Peyer's patch (tissue), 4 donors: ENCODE results near the gene ARX. TPM values are rescaled to one million over a fixed set of nuclear protein-coding genes. Genes with fewer than 3 reads are reported as not detected.
A peak's percentile ranks its signal among the peaks of the same experiment; 100 is the strongest.

Source experiments
- DNase-seq, 3 donors: peaks; one replicate each; pipeline ENCODE4 v3.0.0-alpha.2; 2017 to 2019
- H3K27ac ChIP-seq, 4 donors: fragments of 200-600 bp; sonication (generic); one replicate each; pipeline ENCODE4 v1.5.1; 2016 to 2019
- H3K27me3 ChIP-seq, 2 donors: fragments of 200-600 bp; sonication (generic); one replicate each; pipeline ENCODE4 v1.5.1; 2019
- H3K36me3 ChIP-seq, 3 donors: fragments of 200-600 bp; sonication (generic); one replicate each; pipeline ENCODE4 v1.5.1; 2016 to 2019
- H3K4me1 ChIP-seq, 4 donors: fragments of 200-600 bp; sonication (generic); one replicate each; pipeline ENCODE4 v1.5.1; 2016 to 2019
- H3K4me3 ChIP-seq, 4 donors: fragments of 200-600 bp; sonication (generic); 1 replicate in 3 of 4; 2 replicates in 1 of 4; pipeline ENCODE4 v1.5.1; 2016 to 2019; ENCODE audit warnings: mild to moderate bottlenecking in 1 of 4
- H3K9me3 ChIP-seq, 4 donors: fragments of 200-600 bp; sonication (generic); one replicate each; pipeline ENCODE4 v1.5.1; 2016 to 2019; ENCODE audit warnings: mild to moderate bottlenecking in 1 of 4
- CTCF ChIP-seq, 6 experiments: fragments of 450-650 bp in 4 of 6; fragments of 200-600 bp in 2 of 6; sonication (generic) in 1 of 6; IDR thresholded peaks; one replicate each; pipeline ENCODE4 v1.5.1; 2017 to 2019; ENCODE audit warnings: antibody characterized with exemption in 6 of 6, mild to moderate bottlenecking in 3 of 6, moderate library complexity in 1 of 6
- POLR2A ChIP-seq, 2 donors: fragments of 450-650 bp; IDR thresholded peaks; one replicate each; pipeline ENCODE4 v1.5.1; 2017; ENCODE audit warnings: antibody characterized with exemption in 2 of 2, mild to moderate bottlenecking in 2 of 2, moderate library complexity in 2 of 2
- total RNA-seq, 4 donors: library from RNA; depleted of rRNA; stranded (reverse); fragments of >200 nt; gene quantifications; one replicate each; pipeline ENCODE4 v1.1.0, GENCODE V29; 2016

The ARX gene
- total RNA-seq, 4 donors from 2014 or later, result 0.40 to 1.0 (median 0.88) TPM; not detected in 1

- peaks cover 0 to 11% of the 10 kb centered on the region in 2 donors for H3K27me3 ChIP-seq
- no peak for DNase-seq
- peak overlapping the region in 2 of 4 donors; percentile 2 to 22 for H3K4me3 ChIP-seq
- TF ChIP-seq POLR2A (IDR thresholded peaks at IDR 0.05) (no peak), CTCF (IDR thresholded peaks at IDR 0.05) (no peak)
- H3K27ac ChIP-seq, result no peak overlapping the region
- no peaks in the 10 kb centered on the region for H3K36me3 ChIP-seq
- H3K9me3 ChIP-seq, result peaks cover 0 to 4% (median 0%) of the 10 kb centered on the region in 4 donors
- peaks cover 0 to 16% (median 0%) of the 10 kb centered on the region in 4 donors for H3K4me1 ChIP-seq
Measured at GRCh38 chrX:25020391-25020904, 4.7 kb upstream of the ARX start.

GRCh38 chrX:25019707-25020390 is 4.1 kb upstream of the ARX start:
- H3K27ac ChIP-seq, result no peak overlapping the region
- H3K4me3 ChIP-seq, result no peak overlapping the region
- TF ChIP-seq CTCF (IDR thresholded peaks at IDR 0.05), result no peak
- no peak for TF ChIP-seq POLR2A (IDR thresholded peaks at IDR 0.05)
- no peak for DNase-seq
- peaks cover 0 to 16% of the 10 kb centered on the region in 2 donors for H3K27me3 ChIP-seq
- H3K4me1 ChIP-seq, result peaks cover 0 to 17% (median 0%) of the 10 kb centered on the region in 4 donors
- H3K9me3 ChIP-seq, result peaks cover 0 to 5% (median 0%) of the 10 kb centered on the region in 4 donors
- no peaks in the 10 kb centered on the region for H3K36me3 ChIP-seq

GRCh38 chrX:25018682-25019081 is 2.9 kb upstream of the ARX start:
- no peak overlapping the region for H3K4me3 ChIP-seq
- TF ChIP-seq POLR2A (IDR thresholded peaks at IDR 0.05), result no peak
- TF ChIP-seq CTCF (IDR thresholded peaks at IDR 0.05), result no peak
- no peak for DNase-seq
- H3K27ac ChIP-seq, result no peak overlapping the region
- peaks cover 0 to 16% of the 10 kb centered on the region in 2 donors for H3K27me3 ChIP-seq
- H3K36me3 ChIP-seq, result no peaks in the 10 kb centered on the region
- peaks cover 0 to 5% (median 0%) of the 10 kb centered on the region in 4 donors for H3K9me3 ChIP-seq
- peaks cover 0 to 17% (median 0%) of the 10 kb centered on the region in 4 donors for H3K4me1 ChIP-seq

GRCh38 chrX:25017667-25018247 is 2.0 kb upstream of the ARX start:
- peaks cover 0 to 16% of the 10 kb centered on the region in 2 donors for H3K27me3 ChIP-seq
- no peak overlapping the region for H3K27ac ChIP-seq
- DNase-seq, result no peak
- TF ChIP-seq CTCF (IDR thresholded peaks at IDR 0.05) (no peak), POLR2A (IDR thresholded peaks at IDR 0.05) (no peak)
- no peak overlapping the region for H3K4me3 ChIP-seq
- H3K36me3 ChIP-seq, result no peaks in the 10 kb centered on the region
- H3K9me3 ChIP-seq, result peaks cover 0 to 5% (median 0%) of the 10 kb centered on the region in 4 donors
- peaks cover 0 to 20% (median 0%) of the 10 kb centered on the region in 4 donors for H3K4me1 ChIP-seq

GRCh38 chrX:25016938-25017598 is 1.3 kb upstream of the ARX start:
- no peaks in the 10 kb centered on the region for H3K36me3 ChIP-seq
- H3K27ac ChIP-seq, result no peak overlapping the region
- no peak for TF ChIP-seq POLR2A (IDR thresholded peaks at IDR 0.05)
- no peak for TF ChIP-seq CTCF (IDR thresholded peaks at IDR 0.05)
- DNase-seq, result no peak
- peaks cover 0 to 16% of the 10 kb centered on the region in 2 donors for H3K27me3 ChIP-seq
- no peak overlapping the region for H3K4me3 ChIP-seq
- peaks cover 0 to 25% (median 0%) of the 10 kb centered on the region in 4 donors for H3K4me1 ChIP-seq
- peaks cover 0 to 5% (median 0%) of the 10 kb centered on the region in 4 donors for H3K9me3 ChIP-seq
